ENCODE data around the gene KLF5. TPM values are rescaled to one million over a fixed set of nuclear protein-coding genes. Genes with fewer than 3 reads are reported as not detected.

Gene KLF5
- total RNA-seq, 1 experiment from 2014 or later = 59.2 TPM

DNA sequence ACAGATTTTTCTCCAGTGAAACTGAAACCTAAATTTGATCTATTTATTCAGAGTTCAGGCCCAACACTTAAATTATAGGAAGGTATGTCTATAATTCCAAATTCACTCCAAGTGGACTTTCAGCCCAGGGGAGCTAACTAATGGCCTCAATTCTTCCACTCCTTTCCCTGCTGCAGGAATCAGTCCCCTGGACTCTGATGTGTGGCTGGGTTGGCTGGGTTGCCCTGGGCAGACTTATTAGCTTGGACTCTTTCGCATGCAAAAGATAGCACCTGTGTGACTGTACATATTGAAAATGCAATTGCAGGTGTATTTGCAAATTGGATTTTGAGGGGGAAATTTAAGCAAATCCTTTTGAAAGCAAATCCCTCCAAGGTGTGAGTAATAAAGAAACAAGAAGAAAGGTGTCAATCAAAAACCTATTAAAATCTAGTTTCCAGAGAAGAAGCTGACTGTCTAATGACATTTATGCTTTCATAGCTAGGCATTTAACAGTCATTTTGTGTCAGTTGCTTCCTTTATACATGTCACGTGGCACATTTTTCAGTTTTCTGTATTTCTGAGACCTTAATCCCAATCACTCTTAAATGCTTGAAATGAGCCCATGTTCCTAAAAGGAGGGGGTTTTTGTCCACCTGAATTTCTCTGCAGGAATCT lies 42.7 kb downstream of the KLF5 start:
- Histone ChIP-seq H3K9me2 (ENCODE audit: insufficient read depth) (no peaks in the 10 kb centered on the region), H3K27me3 (ENCODE audit: insufficient read depth, low read length) (no peaks in the 10 kb centered on the region), H3K9ac (ENCODE audit: low read length) (no peak overlapping the region), H3K79me2 (ENCODE audit: insufficient read depth, low read length) (no peaks in the 10 kb centered on the region), H3K9me3 (ENCODE audit: control insufficient read depth in 1 of 2, insufficient read depth in 1 of 2, low read depth in 1 of 2, low read length in 2 of 2) (no peaks in the 10 kb centered on the region; a peak in 1 of 4 replicates), H3K4me2 (ENCODE audit: low read length) (no peak overlapping the region), H3K27ac (ENCODE audit: low read depth, low read length) (no peak overlapping the region), H3K36me3 (ENCODE audit: control insufficient read depth in 1 of 2, insufficient read depth in 2 of 2, low read length in 2 of 2) (no peaks in the 10 kb centered on the region), H3K4me3 (replicated peaks in 1 of 2; ENCODE audit: low read depth in 1 of 2, low read length in 2 of 2) (no peak overlapping the region), H4K20me1 (ENCODE audit: insufficient read depth) (no peaks in the 10 kb centered on the region), H2AFZ (ENCODE audit: low read depth, low read length, poor library complexity, severe bottlenecking) (no peak overlapping the region), H3K4me1 (ENCODE audit: control insufficient read depth in 1 of 2, insufficient read depth in 2 of 2, low read length in 2 of 2) (peaks cover 6 to 9% of the 10 kb centered on the region in 2 experiments)
- DNase-seq (ENCODE audit: low read depth, low spot score) (no peak), ATAC-seq (no peak)
- intact Hi-C loops (cut with micrococcal nuclease) = no loop called here
- no TSS peak for BruUV-seq (replicated peaks)
- ChIA-PET POLR2A (interaction anchor here (1.6 kb wide), 1 partner anchor 9 kb away, joined by 4 read pairs; no protein-coding TSS in a partner anchor), RAD21 (ENCODE audit: low non-redundant PET in 1 of 2, low total read pairs in 2 of 2, uncharacterized antibody in 2 of 2, unreplicated experiment in 2 of 2) (no interaction called here), CTCF (no interaction called here)
- no peak for TF ChIP-seq FOSL1 (IDR thresholded peaks at IDR 0.05; ENCODE audit: low read depth)
- no peak for TF ChIP-seq YY1 (IDR thresholded peaks at IDR 0.05; ENCODE audit: extremely low read depth, insufficient replicate concordance, low read depth, low read length)
- TF ChIP-seq EZH2 (IDR thresholded peaks at IDR 0.05) = no peak
- no peak for TF ChIP-seq EGR1 (IDR thresholded peaks at IDR 0.05; ENCODE audit: low read depth)
- no peak for TF ChIP-seq SIN3A (IDR thresholded peaks at IDR 0.05; ENCODE audit: low read depth)
- no peak for TF ChIP-seq JUND (IDR thresholded peaks at IDR 0.05)
- TF ChIP-seq SP1 (IDR thresholded peaks at IDR 0.05; ENCODE audit: low read depth) = no peak
- TF ChIP-seq POLR2AphosphoS5 (IDR thresholded peaks at IDR 0.05; ENCODE audit: low read depth, low read length) = no peak

DNA sequence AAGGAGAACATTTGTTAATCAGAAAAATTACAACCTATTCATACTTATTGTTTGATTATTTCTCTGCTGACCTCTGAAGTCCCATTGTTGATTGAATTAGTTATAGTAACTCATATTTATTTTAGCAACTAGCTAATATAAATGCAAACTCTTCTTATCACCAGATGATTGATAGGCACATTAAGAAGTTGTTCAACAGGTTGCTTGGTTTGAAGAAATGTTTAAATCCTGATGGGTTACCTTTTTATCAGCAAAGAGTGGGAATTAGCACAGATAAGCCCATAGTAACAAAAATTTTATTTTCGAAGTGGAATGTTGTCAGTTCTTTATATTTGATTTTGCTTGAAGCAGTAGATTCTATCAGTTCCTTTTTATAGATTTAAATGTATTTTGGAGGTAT lies 44.4 kb downstream of the KLF5 start:
- Histone ChIP-seq H3K4me2 (ENCODE audit: low read length) (no peak overlapping the region), H3K79me2 (ENCODE audit: insufficient read depth, low read length) (no peaks in the 10 kb centered on the region), H3K4me1 (ENCODE audit: control insufficient read depth in 1 of 2, insufficient read depth in 2 of 2, low read length in 2 of 2) (no peaks in the 10 kb centered on the region), H3K9me3 (ENCODE audit: control insufficient read depth in 1 of 2, insufficient read depth in 1 of 2, low read depth in 1 of 2, low read length in 2 of 2) (no peaks in the 10 kb centered on the region), H3K9me2 (ENCODE audit: insufficient read depth) (no peaks in the 10 kb centered on the region), H3K9ac (ENCODE audit: low read length) (no peak overlapping the region), H2AFZ (ENCODE audit: low read depth, low read length, poor library complexity, severe bottlenecking) (peak overlapping the region; percentile 60), H3K36me3 (ENCODE audit: control insufficient read depth in 1 of 2, insufficient read depth in 2 of 2, low read length in 2 of 2) (no peaks in the 10 kb centered on the region), H3K27me3 (ENCODE audit: insufficient read depth, low read length) (no peaks in the 10 kb centered on the region), H3K27ac (ENCODE audit: low read depth, low read length) (no peak overlapping the region), H3K4me3 (replicated peaks in 1 of 2; ENCODE audit: low read depth in 1 of 2, low read length in 2 of 2) (no peak overlapping the region), H4K20me1 (ENCODE audit: insufficient read depth) (no peaks in the 10 kb centered on the region)
- no peak for DNase-seq (ENCODE audit: low read depth, low spot score)
- RAD21 ChIA-PET (ENCODE audit: low non-redundant PET in 1 of 2, low total read pairs in 2 of 2, uncharacterized antibody in 2 of 2, unreplicated experiment in 2 of 2) = no interaction called here
- CTCF ChIA-PET = no interaction called here
- POLR2A ChIA-PET = no interaction called here
- ATAC-seq = no peak
- intact Hi-C loops (cut with micrococcal nuclease) = no loop called here
- BruUV-seq (replicated peaks) = no TSS peak
- TF ChIP-seq EZH2phosphoT487 (IDR thresholded peaks at IDR 0.05; ENCODE audit: borderline replicate concordance) = no peak
- no peak for TF ChIP-seq RAD21 (IDR thresholded peaks at IDR 0.05; ENCODE audit: low read depth)
- no peak for TF ChIP-seq POLR2A (IDR thresholded peaks at IDR 0.05; ENCODE audit: borderline replicate concordance, extremely low read depth, insufficient read depth, insufficient read length)
- TF ChIP-seq EGR1 (IDR thresholded peaks at IDR 0.05; ENCODE audit: low read depth) = no peak
- no peak for TF ChIP-seq EZH2 (IDR thresholded peaks at IDR 0.05)
- no peak for TF ChIP-seq SP1 (IDR thresholded peaks at IDR 0.05; ENCODE audit: low read depth)

All from HCT116 (cell line).